Stimulated activated CD4-positive, alpha-beta T cell treated with anti-CD3 and anti-CD28 coated beads, Interleukin-1b, Interleukin-23, amount 100 ng/mL, for 4 hours (primary cell): Measurements from ENCODE around the gene SENP8.

Experiments used
- DNase-seq, 2 donors: peaks; one replicate each; pipeline ENCODE4 v3.0.0-alpha.2; 2020; ENCODE audit warnings: low read depth in 2 of 2

Gene SENP8

DNA sequence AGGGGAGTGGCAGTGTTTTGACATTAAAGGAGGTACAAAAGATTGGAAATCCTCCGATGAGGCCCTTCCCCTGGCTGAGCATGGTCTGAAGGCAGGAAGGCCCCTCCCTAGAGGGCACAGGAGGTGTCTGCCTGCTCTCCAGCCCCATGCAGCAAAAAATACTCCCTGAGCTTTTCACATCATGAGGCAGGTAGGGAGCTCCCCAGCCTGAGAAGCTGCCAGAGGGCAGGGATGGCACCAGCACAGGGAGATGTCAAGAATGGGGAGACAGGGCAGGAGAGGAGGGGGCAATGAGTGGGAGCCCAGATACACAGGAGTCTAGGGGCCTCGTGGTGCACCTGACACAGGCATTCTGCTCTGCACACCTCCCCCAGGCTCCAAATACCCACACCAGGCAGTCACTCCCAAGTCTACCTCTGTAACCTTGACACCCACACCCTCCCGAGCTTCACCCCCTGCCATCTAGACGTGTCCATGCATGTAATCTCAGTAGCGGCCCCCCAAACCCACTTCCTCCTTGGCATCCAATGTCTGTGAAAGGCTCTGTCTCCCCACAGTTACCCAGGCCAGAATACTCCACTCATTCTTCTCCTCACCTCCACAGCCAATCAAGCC, 56.5 kb downstream of the SENP8 start:
- DNase-seq: no peak

DNA sequence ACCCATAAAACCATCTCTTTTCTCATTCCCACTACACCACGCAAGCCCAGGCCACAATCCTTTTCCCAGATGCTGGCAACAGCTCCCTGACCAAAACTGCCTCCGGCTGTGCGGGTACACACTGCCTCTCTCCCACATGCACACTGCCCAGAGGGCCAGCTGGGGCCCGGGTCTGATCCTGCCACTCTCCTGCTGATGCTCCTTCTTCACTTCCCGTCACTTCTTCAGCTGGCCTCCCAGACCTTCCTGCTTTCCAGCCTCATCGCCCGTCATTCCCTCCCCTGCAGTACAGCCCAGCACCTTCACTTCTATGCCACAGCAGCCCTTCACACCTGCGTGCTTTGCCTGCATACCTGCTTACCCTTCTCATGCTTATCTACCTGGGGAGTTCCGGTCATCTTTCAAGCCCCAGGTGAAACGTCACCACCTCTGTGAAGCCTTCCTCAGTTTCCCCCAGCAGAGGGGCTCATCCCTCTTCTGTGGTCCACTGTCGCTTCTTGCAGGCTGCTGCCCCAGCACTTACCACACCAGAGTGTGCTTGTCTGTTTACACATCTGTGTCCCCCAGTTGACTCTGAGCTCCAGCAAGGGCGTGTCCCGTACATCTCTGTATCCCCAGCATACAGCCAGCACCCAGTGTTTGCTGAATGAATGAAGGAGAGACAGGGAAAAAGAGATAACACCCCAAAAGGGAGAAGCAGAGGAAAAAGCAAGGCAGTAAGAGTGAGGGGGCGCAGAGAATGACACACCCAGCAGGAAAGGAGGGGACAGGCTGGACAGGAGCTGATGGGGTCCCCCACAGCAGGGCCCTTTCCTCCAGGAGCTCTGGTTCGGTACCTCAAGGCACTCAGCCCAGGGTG, 57.2 kb downstream of the SENP8 start:
- no peak for DNase-seq

DNA sequence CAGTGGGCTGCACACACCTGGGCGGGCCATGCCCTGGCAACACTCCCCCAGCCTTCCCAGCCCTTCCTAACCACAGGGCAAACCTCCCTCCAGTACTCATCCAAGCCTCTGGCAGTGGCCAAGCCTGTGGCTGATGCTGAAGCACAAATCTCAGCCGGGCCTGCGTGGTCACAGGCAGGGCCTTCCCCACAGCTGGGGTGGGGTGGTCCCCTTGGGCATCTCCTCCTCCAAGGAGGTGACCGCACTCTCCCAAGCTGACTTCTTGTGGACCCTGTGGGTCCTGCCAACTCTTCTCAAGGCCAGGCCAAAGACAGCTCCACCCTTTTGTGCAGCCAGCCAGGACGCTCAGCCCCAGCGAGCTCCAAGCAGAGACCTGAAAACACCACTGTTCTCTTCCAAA, 58.0 kb downstream of the SENP8 start:
- DNase-seq: no peak

DNA sequence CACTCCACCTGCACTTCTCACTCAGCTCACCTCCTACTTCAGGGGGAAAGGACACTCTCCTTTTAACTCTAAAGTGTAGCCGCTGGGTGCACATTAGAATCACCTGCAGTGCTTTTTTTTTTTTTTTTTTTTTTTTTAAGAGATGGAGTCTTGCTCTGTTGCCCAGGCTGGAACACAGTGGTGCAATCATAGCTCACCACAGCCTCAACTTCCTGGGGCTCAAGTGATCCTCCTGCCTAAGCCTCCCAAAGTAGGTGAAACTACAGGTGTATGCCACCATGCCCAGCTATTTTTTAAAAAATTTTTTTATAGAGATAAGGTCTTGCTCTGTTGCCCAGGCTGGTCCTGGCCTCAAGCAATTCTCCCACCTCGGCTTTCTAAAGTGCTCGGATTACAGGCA, 58.5 kb downstream of the SENP8 start:
- no peak for DNase-seq

DNA sequence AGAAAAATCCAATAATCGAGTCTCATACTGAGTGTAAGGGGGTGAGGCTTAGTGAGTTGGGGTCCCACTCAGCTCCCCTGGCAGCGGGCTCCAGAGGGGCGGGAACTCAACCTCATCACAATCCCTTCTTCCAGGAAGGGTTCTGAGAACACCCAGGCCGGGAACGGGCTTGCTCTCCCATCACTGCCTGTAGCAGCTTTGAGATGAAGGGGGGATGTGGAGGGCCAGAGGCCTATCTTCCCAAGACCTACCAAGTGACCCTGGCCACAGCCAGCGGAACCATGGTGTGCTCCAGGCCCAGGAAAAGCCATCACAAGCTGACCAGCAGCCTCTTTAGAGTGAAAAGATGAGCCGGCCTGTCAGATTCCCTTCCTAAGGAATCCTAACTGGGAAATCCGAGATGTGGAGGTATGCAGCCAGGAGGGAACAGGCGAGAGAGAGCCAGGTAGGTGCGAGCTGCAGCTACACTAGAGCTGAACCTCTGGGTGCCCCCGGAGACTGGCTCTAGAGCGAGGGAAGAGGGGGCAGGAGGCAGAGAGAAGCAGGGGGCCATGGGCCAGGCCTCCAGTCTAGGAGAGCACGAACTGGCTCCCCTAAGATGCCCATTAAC, 60.9 kb downstream of the SENP8 start:
- no peak for DNase-seq

DNA sequence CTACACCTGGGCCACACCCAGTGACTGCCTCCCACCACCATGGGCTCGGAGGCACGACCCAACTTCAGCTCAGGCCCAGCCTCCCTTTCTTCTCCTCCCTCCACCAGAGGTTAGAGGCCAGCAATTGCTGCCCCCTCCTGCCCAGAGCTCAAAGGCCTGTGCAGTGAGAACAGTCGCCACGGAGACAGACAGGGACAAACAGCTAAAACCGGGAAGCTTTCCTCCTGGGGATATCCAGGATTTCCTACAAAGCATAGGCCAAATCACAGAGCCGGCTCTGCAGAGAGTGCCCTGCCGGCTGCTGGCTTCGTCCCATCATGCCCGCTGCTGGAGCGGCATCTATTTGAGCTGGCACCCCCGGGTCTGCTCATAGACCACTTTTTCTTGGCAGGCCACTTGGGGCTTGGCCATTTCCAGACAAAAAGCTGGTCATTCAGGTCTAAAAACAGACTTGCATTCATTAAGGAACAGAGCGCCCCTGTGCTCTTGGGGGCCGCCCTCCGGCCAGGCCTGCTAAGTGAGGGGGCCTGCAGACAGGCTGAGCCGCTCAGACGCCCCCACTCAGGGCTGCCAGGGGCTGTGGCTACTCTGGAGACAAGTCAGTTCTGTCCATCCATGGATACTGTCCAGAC, 61.9 kb downstream of the SENP8 start:
- DNase-seq: no peak

DNA sequence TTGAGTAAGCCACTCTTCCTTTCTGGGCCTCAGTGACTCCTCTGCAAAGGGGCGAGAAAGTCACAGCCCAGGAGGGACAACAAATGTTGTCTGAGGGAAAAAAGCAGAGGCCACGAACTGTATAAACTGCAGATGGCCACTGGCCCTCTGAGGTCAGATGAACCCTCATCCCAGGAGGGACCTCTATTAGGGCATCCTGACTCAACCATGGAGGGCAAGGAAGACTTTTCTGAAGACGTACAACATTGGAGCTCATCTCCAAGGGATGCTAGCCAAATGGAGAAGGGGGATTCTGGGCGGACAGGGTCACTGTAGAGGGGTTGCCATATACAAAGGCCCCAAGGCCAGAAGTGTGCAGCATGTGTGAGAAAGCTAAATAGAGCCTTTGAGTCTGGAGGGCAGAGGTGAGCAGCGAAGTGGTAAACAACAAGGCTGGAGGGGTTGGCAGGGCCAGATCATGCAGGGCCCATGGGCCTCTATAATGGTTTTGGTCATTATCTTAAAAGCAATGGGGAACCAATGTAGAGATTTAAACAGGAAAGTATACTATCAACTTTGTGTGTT, 62.6 kb downstream of the SENP8 start:
- no peak for DNase-seq

DNA sequence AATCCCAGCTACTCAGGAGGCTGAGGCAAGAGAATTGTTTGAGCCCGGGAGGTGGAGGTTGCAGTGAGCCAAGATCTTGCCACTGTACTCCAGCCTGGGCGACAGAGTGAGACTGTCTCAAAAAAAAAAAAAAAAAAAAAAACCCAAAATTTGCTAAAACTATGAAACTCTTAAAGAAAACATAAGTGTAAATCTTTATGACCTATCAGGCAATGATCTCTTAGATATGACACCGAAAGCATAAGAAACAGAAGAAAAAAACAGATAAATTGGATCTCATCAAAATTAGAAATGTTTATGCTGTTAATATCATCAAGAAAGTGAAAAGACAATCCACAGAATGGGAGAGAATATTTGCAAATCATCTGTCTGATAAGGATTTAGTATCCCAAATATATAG, 64.0 kb downstream of the SENP8 start:
- no peak for DNase-seq

DNA sequence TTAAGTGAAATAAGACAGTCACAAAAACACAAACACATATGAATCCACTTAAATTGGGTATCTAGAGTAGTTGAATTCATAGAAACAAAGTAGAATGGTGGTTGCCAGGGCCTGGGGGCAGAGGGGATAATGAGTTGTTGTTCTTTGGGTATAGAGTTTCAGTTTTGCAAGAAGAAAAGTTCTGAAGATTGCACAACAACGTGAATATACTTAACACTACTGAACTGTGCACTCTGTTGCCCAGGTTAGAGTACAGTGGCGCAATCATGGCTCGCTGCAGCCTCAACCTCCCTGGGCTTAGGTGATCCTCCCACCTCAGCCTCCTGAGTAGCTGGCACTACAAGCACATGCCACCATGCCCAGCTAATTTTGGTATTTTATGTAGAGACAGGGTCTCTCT, 64.5 kb downstream of the SENP8 start:
- no peak for DNase-seq

DNA sequence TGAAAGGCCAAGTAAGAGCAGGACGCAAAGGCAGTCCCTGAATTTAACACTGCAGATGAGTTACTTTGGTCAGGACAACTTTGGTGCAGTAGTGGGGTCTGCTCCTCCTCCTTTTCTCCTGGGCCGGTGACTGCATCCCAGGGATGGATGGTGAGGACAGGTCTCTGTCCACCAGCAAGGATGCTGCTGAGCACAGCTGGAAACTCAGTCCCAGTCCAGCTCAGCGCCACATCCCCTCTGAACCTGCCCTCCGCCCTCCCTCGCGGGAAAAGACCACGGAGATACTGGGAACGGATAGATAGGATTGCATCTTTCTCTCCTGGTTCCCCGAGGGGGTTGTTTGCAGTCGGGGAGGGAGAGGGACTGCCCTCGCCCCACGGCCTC, 65.6 kb downstream of the SENP8 start:
- DNase-seq: no peak

DNA sequence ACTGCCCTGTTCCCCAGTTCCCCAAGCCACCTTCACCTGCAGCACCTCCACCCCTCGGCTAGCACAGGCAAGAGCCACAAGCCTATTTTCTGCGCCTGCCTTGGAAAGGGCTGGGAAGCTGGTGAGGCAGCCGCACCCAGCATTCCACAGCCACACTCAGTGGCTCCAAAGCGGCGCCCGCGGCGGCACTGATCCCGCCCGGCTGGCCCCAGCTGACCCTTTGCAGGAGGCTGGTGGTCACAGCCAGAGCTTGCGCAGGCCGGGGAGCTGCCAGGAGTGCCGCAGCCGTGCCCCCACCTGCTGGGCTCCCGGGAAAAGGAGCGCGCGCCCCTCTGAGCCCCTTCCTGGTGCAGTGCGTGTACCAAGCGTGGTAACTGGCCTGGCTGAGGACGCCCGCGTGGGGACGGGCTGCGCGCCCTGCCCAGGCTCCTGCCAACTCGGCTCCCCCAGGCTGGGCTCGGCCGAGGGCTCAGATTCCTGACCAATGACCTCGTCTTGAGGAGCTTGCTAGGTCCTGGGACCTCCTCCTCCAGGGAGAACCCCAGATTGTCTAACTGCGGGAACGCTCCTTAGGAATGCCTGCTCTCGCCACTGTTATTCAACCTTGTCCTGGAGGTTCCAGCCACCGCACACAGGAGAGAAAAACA, 66.1 kb downstream of the SENP8 start:
- DNase-seq: no peak

DNA sequence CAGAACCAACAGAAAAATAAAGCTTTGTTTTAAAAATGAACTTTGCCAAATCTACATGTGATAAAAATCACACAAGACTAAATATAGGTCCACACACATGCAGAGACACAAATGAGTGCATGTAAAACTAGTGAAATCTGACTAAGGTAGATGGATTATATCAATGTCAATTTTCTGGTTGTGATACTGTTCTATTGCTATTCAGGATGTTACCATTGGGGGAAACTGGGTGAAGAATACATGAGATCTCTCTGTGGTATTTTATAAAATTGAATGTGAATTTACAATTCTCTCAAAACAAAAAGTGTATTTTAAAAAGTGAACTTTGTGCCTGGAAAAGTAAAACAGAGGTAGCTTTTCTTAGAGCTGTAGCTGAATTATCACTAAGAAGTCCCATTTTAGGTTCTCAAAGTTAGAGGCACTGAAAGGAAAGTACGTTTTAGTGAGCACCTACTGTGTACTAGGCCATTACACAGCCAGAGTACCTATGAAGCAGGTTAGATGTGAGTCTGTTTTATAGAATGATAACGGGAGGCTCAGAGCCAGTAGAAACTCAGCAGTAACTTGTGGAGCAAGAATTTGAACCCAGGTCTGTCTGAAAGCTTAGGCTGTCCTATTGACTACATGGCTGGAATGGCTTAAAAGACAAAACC, 71.2 kb downstream of the SENP8 start:
- DNase-seq: no peak

DNA sequence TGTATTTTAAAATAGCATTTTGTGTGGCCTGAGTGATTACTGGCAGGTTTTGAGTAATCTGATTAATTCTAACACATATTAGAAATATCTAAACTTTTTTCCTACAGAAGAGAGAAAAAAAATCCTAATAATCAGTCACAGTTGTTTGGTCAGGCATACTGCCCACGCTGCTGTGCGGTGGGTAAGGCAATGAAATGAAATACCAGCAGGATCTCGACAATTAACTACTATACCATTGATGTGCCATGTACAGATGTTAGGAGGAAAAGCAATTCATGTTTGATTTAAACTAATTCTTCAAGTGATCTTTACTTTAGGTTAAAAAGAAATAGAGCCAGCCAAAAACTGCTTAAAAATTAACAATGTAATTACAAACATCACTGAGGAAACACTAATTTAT, 74.2 kb downstream of the SENP8 start:
- DNase-seq: no peak
